Measurements from ENCODE around the gene LAMA1. TPM values are rescaled to one million over a fixed set of nuclear protein-coding genes. Genes with fewer than 3 reads are reported as not detected.

LAMA1 gene
- total RNA-seq, 3 donors from 2014 or later, result 2.7 to 20.8 (median 6.1) TPM

DNA sequence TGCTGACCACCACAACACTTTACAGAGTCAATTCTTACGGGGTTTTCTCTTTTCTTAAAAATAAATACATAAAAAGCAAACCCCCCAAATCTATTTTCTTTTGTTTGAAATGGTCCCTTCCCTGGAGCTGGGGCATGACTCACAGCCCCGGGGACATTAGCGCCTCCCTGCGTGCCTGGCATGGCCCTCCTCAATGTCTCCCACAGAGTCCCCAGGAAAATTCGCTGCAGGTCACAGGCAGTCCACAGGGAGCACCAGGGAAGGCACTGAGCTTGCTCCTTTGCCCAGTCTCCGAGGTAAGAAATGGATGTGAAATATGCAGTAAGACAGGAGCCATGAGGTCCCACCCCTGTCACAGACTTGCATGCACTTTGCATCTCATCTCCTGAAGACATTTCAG is 142.5 kb downstream of the LAMA1 start:
- DNase-seq (no peak), ATAC-seq (no peak)
- H3K9me3 ChIP-seq, result no peaks in the 10 kb centered on the region
- TF ChIP-seq, protein P1, sequence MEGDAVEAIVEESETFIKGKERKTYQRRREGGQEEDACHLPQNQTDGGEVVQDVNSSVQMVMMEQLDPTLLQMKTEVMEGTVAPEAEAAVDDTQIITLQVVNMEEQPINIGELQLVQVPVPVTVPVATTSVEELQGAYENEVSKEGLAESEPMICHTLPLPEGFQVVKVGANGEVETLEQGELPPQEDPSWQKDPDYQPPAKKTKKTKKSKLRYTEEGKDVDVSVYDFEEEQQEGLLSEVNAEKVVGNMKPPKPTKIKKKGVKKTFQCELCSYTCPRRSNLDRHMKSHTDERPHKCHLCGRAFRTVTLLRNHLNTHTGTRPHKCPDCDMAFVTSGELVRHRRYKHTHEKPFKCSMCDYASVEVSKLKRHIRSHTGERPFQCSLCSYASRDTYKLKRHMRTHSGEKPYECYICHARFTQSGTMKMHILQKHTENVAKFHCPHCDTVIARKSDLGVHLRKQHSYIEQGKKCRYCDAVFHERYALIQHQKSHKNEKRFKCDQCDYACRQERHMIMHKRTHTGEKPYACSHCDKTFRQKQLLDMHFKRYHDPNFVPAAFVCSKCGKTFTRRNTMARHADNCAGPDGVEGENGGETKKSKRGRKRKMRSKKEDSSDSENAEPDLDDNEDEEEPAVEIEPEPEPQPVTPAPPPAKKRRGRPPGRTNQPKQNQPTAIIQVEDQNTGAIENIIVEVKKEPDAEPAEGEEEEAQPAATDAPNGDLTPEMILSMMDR (IDR thresholded peaks at IDR 0.05), result no peak
- no peak overlapping the region for H3K4me3 ChIP-seq
- H3K36me3 ChIP-seq (ENCODE audit: low read depth), result no peaks in the 10 kb centered on the region
- no peaks in the 10 kb centered on the region for H3K4me1 ChIP-seq (ENCODE audit: low read depth)
- intact Hi-C loops (cut with DNase I, micrococcal nuclease), result no loop called here

DNA sequence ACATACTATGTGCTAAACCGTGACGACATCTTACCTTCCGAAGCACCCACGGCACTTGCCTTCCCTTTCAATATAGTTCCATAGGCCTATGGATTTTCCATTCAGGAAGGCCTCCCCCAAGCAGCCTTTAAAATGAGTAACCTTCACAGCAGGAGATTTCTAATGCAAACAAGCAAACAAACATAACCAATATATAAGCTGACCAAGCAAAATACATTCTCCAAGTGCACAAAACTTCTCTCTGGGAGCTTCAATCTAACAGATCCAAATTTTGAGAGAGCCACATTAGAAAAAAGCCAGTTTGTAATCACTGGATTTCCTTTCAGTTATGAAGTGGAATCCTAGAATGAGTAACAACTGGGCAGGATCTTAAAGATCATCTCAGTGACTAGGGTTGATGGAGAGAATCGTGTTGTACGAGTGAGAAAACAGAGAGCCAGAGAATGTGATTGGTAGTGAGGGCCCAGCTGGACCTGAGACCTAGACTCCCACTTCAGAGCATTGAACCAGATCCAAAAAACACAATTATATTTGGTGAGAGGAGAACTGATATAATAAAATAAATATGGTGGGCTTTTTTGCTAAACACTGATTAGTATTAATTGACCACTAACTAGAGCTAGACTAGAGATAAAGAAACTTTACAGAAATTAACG is 145.6 kb downstream of the LAMA1 start:
- TF ChIP-seq, protein P1 (IDR thresholded peaks at IDR 0.05), result no peak
- H3K9me3 ChIP-seq, result no peaks in the 10 kb centered on the region
- DNase-seq, result no peak
- no peak for ATAC-seq
- no peaks in the 10 kb centered on the region for H3K36me3 ChIP-seq (ENCODE audit: low read depth)
- H3K4me1 ChIP-seq (ENCODE audit: low read depth), result no peaks in the 10 kb centered on the region
- no peak overlapping the region for H3K4me3 ChIP-seq
- intact Hi-C loops (cut with DNase I, micrococcal nuclease), result no loop called here

DNA sequence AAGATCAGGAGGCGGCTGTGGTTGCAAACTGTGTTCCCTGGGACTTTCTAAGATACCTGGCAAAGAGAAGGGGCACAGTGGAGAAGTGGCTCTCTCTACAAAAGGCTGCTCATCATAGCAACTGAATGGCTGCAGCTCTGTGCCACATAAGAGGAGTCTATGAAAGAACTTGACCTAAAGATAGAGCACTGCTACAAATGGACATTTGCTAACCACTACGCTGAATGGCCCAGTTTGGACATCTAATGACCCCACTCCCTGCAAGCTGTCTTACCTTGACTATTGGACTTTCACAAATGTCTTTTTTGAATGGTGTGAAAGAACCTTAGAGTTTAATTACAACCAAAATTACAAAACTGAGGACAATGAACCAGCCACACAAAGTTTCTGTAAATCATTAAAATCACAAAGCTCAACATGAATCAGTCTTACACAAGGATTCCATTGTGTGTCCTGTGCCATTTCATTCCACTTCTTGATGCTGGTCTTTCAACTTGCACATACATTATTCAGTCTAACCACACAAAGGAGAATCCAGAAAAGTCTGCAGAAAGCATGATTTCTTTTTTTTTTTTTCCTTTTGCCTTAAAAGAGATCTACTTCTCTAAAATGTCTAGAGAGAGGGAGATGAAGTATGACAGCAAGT is 154.0 kb downstream of the LAMA1 start:
- intact Hi-C loops (cut with DNase I, micrococcal nuclease), result no loop called here
- DNase-seq, result no peak
- Histone ChIP-seq H3K4me3 (no peak overlapping the region), H3K36me3 (ENCODE audit: low read depth) (no peaks in the 10 kb centered on the region), H3K9me3 (no peaks in the 10 kb centered on the region), H3K4me1 (ENCODE audit: low read depth) (peaks cover 15% of the 10 kb centered on the region)
- TF ChIP-seq, protein P1 (IDR thresholded peaks at IDR 0.05), result no peak
- ATAC-seq, result no peak

DNA sequence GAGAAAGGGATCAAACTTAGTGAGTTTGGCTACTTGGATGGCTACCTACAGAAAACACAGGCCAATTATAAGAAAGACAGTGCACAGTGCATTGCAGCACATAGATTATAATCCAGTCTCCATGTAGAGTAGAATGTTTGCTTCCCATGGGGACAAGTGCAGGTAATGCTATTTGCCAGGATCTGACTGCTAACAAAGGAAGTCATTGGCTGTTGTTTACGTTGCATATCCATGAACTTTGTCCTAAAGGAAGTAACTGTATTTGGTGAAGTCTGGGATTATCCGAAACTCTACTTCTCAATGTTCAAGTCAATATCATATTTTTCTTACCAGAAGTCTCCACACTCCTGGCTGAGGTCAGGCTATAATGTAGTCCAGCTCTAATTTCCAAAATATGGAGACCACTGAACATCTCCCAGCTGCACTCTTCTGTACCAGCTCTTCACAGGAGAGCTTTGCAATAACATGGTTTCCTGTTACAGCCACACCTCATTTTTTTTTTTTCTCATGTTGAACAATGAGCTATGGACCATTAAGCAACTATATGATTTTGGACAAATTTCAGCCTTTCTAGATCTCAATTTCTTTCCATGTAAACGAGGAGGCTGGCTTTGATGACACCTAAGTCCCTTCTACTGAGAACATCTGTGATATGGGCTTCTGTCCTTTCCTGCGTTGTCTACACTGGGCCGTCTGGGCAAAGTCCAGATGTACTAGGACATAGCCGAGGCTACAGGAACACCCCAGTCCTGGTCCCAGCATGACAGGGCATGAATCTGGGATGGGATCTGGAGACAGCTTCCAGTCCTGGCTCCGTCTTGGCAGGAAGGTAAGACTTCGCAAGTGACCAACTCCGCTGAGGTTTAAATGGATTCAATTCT is 154.8 kb downstream of the LAMA1 start:
- H3K9me3 ChIP-seq, result no peaks in the 10 kb centered on the region

DNA sequence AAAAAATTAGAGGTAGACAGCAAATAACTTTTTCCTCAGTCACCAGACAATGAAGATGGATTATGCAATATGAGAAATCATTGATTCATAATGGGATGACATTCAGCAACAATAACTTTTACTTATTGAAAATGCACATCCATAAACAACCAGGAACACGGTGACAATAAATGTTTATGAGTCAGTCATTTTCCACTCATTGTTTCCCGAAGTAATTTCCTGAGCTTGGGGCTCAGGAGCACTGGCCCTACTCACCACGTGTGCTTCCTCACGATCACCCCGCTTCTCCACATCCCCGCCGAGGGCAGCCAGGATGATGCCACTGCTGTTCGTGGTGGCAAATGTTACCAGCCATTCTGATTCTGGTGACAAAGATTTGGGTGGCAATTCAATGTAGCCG is 156.3 kb downstream of the LAMA1 start:
- TF ChIP-seq, protein P1 (IDR thresholded peaks at IDR 0.05), result no peak
- intact Hi-C loops (cut with DNase I, micrococcal nuclease), result no loop called here
- no peaks in the 10 kb centered on the region for H3K9me3 ChIP-seq
- peaks cover 15% of the 10 kb centered on the region for H3K4me1 ChIP-seq (ENCODE audit: low read depth)
- DNase-seq (no peak), ATAC-seq (peak; percentile 36)
- H3K4me3 ChIP-seq, result no peak overlapping the region
- no peaks in the 10 kb centered on the region for H3K36me3 ChIP-seq (ENCODE audit: low read depth)

More for the DNA sequence above, 154.8 kb downstream of the LAMA1 start:
- no peaks in the 10 kb centered on the region for H3K36me3 ChIP-seq (ENCODE audit: low read depth)
- H3K4me3 ChIP-seq, result no peak overlapping the region
- DNase-seq, result peak in 1 of 3 donors; percentile 44
- peaks cover 15% of the 10 kb centered on the region for H3K4me1 ChIP-seq (ENCODE audit: low read depth)
- peak; percentile 89 for ATAC-seq
- intact Hi-C loops (cut with DNase I, micrococcal nuclease), result no loop called here
- TF ChIP-seq, protein P1 (IDR thresholded peaks at IDR 0.05), result no peak
